Measurements from ENCODE around the gene SYMPK.
A peak's percentile ranks its signal among the peaks of the same experiment; 100 is the strongest.

The SYMPK gene

DNA sequence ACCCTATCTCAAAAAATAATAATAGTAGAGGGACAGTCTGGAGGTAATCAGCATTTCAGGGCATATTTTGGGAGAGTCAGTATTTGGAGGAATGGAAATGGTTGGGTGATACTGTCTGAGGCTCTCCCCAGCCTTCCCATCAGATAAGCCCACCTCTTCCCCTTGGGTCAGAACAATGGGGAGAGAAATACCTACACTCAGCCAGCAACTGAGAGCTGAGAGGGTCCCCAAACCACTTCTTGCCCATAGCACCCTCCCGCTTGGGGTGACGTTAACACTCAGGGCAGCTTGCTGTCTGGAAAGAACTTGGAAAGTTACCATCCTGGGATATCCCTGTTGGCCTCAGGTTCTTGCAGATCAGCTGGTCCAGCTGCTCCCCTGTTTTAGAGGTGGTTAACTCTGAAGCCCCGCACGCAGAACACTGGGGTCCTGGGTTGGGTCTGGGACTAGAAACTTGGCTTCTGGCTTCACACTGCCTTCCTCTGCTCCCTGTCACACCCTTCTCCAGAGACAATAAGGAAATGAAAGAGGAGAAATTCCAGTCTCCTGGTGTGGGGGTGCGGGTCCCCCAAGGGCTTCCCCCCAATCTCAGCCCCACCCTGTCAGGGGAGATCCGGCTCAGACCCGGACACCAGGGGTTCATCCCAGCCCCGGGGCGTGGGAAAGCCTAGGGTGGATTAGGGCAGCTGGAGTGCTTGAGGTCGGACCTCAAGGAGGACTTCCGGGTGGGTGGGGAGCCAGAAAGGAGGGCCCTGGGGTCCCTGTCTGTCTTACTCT, 3.6 kb upstream of the SYMPK start:
- DNase-seq: no peak

DNA sequence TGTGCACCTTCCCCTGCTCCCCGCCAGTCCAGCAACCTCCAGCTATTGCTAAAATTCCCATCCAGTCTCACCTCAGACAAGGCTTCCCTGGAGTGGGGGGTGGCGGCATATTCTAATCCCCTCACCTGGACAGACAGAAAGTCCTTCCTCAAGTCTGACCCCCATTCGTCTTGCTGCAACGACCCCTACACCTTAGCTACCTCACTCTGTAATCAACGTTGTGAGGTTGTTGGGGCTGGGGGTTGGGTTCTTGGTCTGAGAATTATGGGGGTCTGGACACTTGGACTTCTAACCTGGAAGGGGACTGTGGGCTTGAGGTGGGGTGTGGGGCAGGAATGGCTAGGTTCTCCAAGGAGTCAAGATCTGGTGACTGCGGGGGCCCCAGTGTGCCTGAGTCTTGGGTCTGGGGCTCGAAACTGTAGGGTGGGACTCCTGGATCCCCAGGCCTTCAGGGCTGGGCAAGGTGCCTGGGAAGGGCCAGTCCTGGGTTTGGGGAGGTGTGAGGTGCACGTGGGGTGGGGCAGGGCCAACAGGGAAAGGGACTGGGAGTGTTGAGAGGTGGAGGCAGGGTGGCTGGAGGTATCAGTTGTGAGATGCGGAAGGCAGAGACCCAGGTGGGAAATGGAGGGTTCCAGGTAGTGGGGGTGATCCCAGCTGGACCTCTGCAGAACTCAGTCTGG, 2.5 kb upstream of the SYMPK start:
- DNase-seq: no peak

DNA sequence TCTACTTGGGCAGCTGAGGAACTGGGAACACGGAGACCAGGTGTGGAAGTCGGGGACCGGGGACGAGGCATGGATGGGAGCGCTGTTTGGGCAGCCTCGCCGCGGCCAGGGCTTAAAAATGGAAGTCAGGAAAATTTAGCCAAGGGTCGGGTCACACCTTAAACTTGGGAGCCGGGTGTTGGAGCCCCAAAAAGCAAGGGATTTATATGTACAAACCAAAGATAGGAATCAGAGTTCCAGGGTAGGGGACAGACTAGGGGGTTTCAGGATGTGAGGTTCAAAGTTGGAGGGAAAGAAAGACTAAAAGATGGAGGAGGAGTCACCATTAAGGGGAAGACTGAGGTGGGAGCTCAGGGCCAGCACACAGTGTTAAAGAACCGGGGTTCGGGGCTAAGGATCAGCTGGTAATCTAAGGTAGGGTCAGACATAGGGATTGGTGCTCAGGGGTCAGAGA, 1.7 kb upstream of the SYMPK start:
- DNase-seq: no peak

DNA sequence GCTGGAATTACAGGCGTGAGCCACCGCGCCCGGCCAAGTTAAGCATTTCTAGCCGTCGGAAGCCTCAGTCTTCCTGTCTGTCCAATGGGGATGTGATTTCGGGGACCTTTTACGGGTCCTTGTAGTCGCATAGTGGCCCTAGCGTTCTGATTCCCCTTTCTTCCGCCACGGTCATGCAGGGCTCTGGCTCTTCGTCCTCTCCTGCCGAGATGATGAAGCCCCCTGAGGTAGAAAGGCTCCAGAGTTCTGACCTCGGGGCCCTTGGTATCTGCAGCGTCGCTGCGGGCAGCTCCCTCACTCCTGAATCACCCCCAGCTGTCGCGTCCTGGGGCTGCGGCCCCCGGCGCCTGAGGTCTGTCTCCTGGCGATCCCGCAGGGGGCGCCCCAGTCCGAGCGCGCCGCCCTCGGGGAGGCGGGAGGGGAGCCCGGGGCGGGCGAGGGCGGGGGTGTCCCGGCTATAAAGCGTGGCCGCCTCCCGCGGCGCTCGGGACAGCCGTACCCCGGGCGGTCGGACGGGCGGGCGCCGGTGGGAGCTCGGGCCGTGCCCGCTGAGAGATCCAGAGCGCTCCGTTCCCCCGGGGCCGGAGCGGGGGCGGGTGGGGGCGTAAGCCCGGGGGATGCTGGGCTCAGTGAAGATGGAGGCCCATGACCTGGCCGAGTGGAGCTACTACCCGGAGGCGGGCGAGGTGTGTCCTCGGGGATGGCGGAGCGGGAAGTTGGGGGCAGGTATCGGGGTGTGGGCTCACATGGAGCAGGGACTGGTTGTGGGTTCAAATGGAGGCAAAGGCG, 1.1 kb upstream of the SYMPK start, which contains the start of gene FOXA3:
Gene FOXA3, plus strand, starts transcription at position 487 of the 789 bp plus-strand sequence. Its CDS starts 131 bp downstream, at position 618.
- DNase-seq: peak; percentile 69 to 74

DNA sequence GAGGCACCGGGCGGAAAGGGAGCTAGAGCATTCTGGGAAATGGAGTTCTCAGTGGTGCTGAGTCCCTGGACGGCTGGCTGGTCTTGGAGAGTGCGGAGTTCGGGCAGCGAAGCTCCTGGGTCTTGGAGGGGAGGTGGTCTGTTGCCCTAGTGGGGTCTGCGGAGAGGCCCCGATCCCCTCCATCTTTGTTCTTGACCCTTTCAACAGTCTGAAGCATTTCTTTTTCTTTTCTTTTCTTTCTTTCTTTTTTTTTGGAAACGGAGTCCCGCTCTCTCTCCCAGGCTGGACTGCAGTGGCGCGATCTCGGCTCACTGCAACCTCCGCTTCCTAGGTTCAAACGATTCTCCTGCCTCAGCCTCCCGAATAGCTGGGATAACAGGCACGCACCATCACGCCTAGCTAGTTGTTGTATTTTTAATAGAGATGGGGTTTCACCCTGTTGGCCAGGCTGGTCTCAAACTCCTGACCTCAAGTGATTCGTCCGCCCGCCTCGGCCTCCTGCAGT, 440 bp upstream of the SYMPK start:
- DNase-seq: no peak

DNA sequence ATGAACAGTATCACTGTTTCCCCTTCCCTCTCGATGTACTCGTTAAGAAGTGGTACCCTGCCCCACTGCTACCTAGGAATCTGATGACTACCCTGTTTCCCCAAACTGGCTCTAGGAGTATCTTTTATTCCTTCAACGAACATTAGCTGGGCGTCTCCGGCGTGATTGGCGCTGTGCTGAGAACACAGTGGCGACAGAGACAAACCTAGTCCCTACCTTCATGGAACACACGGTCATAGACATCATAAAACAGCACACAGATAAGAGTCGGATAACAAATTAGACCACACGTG, 730 bp downstream of the SYMPK start:
- DNase-seq: no peak

DNA sequence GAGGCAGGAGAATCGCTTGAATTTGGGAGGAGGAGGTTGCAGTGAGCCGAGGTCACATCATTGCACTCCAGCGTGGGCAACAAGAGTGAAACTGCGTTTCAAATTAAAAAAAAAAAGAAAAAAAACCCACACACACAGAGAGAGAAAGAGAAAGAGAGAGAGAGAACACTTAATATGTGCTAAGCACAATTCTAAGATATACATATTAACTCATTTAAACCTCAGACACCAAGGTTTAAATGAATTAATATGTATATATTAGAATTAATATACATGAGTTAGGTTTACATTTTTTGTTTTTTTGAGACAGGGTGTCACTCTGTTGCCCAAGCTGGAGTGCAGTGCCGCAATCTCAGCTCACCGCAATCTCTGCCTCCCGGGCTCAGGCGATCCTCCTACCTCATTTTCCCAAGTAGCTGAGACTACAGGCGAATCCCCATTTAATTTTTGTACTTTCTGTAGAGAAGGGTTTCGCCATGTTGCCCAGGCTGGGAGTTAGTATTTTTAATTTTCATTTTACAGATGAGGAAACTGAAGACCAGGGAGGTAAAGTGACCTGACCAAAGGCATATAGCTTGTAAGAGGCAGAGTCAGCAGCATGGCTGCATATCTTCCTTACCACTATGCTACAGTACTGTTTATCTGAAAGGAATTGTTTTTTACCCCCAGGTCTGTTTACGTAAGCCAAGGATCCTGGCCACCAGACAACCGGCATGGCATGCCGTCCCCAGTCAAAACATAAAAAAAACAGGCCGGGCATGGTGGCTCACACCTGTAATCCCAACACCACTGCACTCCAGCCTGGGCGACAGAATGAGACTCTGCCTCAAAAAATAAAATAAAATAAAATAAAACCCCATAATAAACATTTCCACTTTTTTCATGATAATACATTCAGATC, 2.3 kb downstream of the SYMPK start:
- DNase-seq: no peak

DNA sequence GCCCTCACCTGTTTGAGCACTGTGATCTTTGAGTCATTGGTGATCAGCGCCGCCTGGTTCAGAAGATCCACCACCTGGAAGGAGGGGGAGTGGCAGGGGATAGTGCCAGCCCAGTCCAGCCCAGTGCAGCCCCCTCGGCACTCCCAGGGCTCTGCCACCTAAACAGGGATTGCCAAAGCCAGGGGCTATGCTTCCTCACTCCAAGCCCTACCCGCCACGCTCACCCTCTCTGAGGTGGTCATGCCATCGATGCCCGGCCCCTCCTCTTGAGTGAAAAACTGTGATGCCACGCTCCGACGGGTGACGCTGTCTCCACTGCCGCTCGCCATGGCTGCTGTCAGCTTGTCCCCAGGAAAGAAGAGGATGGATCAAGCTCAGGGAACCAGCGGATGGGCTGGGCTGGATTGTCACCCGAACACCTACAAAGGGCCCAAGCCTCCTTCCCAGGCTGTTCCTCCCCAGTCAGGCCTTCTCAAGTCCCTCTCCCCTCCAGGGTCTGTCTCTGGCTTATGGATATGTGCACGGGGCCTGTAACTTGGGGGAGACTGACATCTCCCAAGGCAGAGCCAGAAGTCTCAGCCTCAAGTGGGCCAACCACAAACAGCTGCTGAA, 8.7 kb downstream of the SYMPK start:
- no peak for DNase-seq

DNA sequence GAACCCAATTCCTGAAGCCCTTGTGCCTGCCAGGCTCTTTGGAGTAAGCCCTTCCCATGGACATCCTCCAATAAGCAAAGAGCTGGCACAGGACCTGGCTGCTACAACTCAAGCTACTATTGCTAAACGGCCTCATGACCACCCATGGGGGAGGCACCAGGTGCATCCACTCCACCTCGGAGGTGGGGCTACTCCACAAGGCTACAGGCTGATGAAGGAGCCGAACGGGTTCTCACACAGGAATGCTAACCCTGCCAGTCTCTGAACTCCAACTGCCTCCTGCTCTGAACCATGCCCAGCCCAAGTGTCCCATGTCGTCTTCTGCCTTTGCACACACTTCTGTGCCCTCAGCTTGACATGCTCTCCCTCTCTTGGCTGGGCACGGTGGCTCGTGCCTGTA, 10.0 kb downstream of the SYMPK start:
- DNase-seq: no peak

DNA sequence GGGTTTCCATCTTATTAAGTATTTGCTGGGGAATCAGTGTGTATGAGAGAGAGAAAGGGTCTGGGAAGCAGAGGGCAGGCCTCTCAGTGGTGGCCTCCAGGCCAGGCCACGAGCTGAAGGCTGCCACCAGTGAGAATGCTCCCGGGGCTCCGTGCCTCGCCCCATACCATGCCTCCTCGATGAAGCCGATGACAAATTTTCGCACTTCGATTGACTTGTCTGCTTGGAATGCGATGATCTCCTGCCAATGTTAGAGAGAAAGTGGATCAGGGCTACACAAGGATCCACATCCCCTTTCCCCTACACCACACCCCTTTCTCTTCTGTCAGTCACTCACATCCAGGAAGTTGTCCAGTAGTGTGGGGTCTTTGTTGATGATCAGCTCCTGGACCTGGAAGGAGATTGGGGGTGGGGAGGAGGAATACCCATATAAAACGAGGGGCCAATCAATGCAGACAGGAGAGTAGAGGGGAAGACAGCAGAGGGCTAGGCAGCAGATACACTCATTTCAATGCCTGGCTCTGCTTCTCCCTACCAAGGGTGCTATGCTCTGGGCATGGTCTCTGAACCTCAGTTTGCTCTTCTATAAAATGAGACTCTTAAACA, 10.7 kb downstream of the SYMPK start:
- no peak for DNase-seq

DNA sequence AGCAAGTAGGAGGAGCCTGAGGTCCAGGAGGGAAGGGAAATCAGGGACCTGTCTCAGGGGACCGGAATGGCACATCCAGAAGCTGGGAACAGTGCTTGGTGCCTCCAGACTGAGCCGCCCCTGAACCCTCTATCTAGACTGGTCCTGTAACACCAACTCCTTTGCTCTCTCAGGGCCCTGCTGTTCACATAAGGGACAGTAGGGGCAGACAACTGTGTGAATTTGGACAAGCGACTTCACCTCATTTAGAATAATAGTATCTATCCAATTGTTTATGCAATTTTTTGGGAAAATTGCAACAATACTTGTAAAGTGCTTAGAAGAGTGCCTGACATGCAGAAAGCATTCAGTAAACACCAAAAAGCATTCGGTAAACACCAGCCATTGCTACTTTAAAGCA, 14.0 kb downstream of the SYMPK start:
- no peak for DNase-seq

DNA sequence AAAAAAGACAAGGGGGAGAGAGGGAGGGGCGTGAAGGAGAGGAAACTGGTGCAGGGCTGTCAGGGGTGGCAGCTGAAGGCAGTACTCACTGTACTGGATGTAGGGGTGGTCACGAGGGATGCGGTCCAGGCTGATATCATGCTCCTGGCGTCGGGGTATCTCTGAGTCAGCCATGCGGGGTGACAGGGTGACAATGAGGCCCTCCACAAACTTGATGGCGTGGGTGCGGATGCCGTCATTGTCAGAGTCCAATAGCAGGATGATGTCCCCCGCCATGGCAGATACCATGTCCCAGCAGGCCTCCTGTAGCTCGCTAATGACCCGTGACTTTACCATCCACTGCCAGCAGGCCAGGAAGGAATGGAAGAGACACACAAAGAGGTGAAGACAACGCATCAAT, 15.3 kb downstream of the SYMPK start:
- no peak for DNase-seq

DNA sequence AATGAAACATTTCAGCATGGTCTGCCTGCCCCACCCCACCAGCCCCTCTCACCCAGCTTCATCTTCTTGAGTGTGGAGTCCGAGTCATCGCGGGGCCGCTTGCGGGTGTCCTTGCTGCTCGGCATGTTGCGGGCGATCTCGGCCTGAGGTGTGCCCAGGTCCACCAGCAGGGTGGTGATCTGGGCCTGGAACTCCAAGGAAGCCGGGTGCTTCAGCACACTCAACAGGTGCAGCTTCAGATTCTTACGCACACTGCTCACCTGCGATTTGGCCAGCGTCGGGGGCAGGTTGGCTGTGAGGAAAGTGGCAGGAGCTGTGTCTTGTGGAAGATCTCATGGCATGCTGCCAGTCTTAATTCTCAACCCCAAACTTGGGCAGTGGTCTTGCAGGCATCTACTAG, 20.7 kb downstream of the SYMPK start:
- DNase-seq: no peak

DNA sequence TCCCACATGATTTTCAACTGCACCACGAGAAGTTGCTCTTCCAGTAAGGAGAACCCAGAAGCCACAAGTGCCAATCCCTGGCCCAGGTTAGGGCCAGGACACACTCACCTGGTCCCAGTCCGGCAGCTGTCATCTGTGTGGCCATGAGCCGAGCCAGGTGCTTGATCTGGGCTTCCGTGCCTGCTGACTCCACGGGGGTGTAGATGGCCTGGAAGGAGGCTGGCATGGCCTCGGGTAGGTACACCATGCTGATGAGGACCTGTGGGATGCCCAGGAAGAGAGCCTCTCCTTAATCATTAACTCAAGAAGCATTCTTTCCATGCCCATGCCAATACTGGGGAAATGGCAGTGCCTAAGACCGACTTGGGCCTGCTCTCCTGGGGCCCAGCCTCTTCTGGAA, 28.0 kb downstream of the SYMPK start:
- no peak for DNase-seq

DNA sequence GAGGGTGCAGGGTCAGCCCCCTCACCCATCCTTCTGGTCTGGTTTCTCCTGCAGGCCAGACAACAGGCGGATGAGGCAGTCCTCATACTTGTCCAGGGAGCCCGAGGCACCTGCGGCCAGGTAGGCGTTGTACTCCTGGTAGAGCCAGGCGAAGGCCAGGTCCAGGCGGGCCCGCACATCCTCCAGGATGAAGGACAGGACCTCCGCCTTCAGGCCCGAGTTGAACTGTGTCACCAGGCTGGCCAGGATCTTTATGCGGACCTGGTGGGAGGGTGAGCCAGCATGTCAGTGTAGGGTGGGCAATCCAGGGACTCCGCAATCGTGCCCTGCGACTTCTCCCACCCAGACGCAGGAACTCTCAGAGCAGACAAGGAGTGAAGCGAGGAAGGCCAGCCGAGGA, 34.0 kb downstream of the SYMPK start:
- DNase-seq: no peak

DNA sequence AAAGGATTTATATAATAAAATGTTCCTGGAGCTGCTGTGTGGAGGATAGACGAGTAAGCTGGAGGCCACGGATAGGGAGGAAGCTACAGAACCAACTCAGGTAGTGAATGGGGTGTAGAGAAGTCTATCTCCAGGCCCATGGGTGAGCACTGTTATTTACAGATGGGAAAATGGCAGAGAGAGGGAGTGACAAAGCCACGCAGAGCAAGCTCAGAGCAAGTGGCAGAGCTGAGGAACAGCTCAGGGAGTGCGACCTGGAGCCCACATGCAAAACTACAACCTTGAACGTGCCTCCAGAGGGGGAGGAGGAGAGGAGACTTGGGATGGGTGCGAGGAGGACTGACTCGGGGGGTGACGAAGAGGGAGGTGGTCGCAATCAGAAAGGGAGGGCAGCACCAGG, 34.4 kb downstream of the SYMPK start:
- DNase-seq: no peak

DNA sequence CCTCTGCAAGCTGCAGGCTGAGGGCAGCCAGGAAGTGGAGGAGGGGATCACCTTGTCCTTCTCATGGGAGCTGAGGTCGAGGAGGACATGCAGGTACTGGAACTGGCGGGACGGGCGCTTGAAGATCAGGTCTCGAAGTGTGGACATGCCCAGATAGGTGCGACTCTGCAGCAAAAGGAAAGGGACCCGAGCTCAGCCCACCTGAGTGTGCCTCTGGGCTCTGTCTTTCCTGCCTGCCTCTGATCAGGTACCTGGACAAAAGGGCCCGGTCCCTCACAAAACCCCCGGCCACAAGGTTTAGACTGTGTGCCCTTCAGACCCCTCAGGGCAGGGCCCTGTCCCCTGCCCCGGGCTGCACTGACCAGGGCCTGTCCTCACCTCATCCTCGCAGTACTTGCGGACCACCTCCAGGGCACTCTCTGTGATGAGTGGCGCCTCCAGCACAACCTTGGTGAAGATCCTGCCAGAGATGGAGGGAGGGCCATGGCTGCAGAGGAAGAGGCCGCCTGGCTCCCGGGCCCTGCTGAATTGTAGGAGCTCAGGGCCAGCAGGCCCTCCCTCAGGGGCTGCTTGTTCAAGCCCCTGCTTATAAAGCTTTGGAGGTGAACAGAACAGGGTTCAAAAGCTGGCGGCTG, 35.4 kb downstream of the SYMPK start:
- DNase-seq: no peak

DNA sequence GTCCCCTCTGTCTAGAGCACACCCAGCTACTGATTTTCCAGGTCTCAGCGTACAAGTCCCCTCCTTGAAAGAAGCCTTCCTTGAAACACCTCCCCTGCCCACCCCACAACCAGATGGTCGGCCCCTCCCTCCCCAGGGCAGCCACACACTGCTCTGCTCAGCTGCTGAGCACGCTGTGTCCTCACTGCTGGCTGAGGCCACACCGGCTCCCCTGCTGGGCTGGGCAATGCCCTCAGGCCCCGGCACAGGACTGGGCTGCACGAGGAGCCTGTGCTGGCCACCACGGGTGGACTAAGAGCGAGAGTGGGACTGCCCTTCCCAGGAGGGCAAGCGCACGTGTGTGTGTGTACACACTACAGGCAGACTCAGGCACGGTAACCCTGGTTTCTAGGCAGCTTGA, 36.0 kb downstream of the SYMPK start:
- no peak for DNase-seq

DNA sequence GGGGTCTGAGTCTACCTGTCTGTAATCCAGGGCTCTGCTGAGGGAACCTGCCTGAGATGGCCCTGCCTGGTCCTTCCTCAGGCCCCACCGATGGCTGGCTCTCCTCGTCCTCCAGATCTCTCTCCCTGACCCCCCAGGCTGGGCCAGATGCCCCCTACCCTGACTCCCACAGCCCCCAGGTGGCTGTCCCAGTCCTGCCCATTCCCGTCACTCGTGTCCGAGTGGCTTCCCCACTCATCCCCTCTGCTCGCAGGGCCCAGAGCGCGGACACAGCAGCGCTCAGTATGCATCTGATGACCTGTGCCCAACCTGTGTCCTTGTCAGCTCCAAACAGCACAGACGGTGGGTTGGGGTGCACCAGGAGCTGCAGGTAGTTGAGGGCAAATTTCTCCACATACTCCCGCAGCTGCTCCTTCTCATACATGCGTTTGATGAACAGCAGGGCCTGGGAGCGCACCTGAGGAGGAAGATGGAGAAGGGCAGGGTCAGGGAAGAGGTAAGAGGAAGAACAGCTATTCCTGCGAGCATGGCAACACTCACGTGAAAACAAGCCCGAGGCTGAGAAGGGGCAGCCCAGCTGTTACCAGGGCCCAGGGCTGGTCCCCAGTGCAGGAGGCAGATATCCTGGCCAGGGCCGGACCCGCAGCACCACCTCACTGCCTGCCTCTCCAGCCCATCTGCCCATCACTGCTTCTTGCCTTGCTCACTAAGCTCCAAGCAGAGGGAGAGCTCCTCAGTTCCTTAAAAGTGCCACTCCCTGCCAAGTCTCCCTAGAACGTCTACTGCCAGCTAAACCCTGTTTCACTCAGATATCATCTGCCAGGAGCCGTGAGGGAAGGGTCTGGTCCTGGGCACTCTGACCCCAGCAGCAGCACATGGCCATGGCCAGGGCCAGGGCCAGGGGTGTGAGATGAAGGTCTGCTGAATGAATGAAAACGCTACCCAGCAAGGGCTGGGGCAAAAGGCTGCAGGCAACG, 36.7 kb downstream of the SYMPK start:
- DNase-seq: no peak

DNA sequence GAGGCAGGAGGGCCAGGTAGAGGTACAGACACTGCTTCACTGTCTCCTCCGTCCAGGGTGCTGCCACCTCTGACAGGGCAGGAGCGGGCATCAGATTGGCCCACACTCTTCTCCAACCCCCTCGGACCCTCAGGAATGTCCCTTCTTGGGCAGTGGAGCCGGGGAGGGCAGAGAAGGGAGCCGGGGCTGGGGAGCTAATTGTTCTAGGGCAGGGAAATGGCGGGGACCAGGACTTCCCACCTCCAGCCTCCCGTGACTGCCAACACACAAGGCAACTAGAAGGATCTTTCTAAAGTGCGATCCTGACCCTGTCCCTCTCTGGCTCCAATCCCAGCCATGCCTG, 37.7 kb downstream of the SYMPK start:
- no peak for DNase-seq
